ENCODE results near the gene ZW10.
"Not testable (repeated sequence)": the region's sequence is repeated elsewhere in the genome, so short reads cannot be mapped to it uniquely, and the experiment has no call there.

The ZW10 gene

DNA sequence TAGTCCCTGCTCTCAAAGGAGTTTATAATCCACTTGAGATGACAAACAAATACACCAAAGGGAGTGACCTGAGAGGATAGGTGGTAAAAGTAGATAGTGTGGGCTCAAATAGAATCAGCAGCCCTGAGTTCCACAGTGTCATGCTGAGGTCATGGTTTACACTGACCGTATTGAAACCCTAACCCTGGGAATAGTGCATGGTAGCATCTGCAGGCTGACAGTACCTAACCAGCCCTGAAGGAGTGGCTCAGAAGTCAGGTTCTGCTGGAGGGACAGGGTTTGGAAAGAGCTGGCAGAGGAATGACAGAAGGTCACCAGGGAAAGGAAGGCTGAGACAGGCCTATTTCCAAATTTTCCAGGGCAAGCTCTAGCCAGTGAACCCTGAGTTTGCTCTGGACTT, 58.2 kb downstream of the ZW10 start:
- CTCF ChIA-PET: interaction anchor here (1.3 kb wide), 1 partner anchor 16 kb away, joined by 3 read pairs; no protein-coding TSS in a partner anchor

DNA sequence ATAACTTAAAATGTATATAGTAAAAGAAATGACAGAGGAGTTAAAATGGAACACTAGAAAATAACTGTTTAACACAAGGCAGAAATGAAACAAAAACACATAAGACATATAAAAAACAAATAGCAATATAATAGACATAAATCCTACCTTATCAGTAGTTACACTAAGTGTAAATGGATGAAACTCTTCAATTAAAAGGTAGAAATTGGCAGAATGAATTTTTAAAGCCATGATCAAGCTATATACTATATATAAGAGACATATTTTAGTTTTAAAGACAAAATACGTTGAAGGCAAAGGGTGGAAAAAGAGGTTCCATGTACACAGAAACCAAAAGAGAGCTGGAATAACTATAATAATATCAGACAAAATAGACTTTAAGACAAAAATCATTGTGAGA, 62.5 kb downstream of the ZW10 start:
- ChIA-PET CTCF (interaction anchor here (1.2 kb wide), 1 partner anchor 405 kb away, joined by 3 read pairs; no protein-coding TSS in a partner anchor), POLR2A (no interaction called here)
- H3K4me3 ChIP-seq (ENCODE audit: low read depth, low read length): no peak overlapping the region
- no peak for DNase-seq (ENCODE audit: low read depth, low spot score)
- TF ChIP-seq, protein P1, sequence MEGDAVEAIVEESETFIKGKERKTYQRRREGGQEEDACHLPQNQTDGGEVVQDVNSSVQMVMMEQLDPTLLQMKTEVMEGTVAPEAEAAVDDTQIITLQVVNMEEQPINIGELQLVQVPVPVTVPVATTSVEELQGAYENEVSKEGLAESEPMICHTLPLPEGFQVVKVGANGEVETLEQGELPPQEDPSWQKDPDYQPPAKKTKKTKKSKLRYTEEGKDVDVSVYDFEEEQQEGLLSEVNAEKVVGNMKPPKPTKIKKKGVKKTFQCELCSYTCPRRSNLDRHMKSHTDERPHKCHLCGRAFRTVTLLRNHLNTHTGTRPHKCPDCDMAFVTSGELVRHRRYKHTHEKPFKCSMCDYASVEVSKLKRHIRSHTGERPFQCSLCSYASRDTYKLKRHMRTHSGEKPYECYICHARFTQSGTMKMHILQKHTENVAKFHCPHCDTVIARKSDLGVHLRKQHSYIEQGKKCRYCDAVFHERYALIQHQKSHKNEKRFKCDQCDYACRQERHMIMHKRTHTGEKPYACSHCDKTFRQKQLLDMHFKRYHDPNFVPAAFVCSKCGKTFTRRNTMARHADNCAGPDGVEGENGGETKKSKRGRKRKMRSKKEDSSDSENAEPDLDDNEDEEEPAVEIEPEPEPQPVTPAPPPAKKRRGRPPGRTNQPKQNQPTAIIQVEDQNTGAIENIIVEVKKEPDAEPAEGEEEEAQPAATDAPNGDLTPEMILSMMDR (IDR thresholded peaks at IDR 0.05; ENCODE audit: insufficient read depth, low read length, missing control alignments): no peak

More for the DNA sequence above, 58.2 kb downstream of the ZW10 start:
- DNase-seq (ENCODE audit: low read depth, low spot score): no peak
- POLR2A ChIA-PET: no interaction called here
- TF ChIP-seq, protein P1 (IDR thresholded peaks at IDR 0.05; ENCODE audit: insufficient read depth, low read length, missing control alignments): no peak
- H3K4me3 ChIP-seq (ENCODE audit: low read depth, low read length): no peak overlapping the region

DNA sequence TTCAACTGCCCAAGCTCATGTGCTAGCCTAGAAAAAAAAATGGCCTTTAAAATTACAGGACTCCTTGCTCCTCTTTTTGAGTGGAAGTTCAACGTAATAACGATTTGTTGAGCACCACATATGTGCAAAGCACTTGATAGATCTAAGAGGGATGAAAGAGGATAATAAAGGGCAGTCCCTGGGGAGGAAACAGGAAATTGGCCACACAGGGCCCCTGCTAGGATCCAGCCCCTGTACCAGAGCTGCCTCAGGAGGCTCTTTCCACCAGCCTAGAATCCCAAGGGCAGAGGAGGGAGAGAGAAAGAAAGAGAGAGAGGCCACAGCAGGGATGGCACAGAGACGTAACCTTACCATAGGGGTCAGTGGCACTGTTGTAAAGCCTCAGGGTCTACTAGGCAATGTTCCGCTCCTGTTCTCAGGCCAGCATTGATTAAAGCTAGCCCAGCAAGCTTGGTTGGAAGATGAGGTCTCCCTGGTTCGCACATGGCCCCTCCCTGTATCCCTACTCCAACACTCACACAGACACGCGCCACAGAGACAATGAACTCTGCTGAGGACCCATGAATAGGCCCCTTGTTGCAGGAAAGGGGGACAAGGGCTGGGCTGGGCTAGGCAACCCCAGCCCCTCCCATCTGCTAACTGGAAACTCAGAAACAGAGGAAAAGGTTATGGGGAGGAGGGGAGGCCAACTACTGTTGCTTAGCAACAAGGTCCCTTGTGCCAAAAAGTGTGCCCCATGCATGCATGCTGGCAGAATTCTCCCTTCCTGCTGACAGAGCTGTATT, 67.4 kb downstream of the ZW10 start, which contains the start of gene TMPRSS5:
Gene TMPRSS5 (minus strand): TSS at position 438 of the 785 bp plus-strand sequence. CDS start 84 bp downstream, at position 354.
- CTCF ChIA-PET: no interaction called here
- no peak within 1 kb of the TSS for H3K4me3 ChIP-seq (ENCODE audit: low read depth, low read length)
- POLR2A ChIA-PET: no interaction called here
- TF ChIP-seq, protein P1 (IDR thresholded peaks at IDR 0.05; ENCODE audit: insufficient read depth, low read length, missing control alignments): no peak
- no peak for DNase-seq (ENCODE audit: low read depth, low spot score)

DNA sequence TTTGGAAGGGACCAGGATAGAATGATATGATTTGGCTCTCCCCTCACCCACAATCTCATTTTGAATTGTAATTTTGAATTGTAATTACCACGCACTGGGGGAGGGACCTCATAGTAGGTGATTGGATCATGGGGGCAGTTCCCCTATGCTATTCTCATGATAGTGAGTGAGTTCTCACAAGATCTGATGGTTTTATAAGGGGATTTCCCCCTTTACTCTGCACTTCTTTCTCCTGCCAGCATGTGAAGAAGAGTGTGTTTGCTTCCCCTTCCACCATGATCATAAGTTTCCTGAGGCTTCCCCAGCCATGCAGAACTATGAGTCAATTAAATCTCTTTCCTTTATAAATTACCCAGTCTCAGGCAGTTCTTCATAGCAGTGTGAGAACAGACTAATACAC, 69.9 kb downstream of the ZW10 start:
- CTCF ChIA-PET: not testable (repeated sequence)

DNA sequence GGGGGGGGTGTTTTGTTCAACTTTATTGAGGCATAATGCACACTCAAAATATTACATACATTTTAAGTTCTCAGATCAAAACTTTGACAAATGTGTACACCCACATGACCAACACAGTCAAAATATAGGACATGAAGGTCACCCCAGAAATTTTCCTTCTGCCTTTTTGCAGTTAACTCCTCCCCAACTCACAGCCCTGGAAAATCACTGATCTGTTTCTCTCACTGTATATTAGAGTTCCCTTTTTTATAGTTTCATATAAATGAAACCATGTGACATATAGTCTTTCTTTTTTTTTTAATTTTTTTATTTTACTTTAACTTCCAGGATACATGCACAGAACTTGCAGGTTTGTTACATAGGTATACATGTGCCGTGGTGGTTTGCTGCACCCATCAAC, 72.0 kb downstream of the ZW10 start:
- H3K4me3 ChIP-seq (ENCODE audit: low read depth, low read length): no peak overlapping the region
- POLR2A ChIA-PET: no interaction called here
- no peak for DNase-seq (ENCODE audit: low read depth, low spot score)
- TF ChIP-seq, protein P1 (IDR thresholded peaks at IDR 0.05; ENCODE audit: insufficient read depth, low read length, missing control alignments): no peak
- CTCF ChIA-PET: no interaction called here

More for the DNA sequence above, 69.9 kb downstream of the ZW10 start:
- H3K4me3 ChIP-seq (ENCODE audit: low read depth, low read length); POLR2A ChIA-PET; DNase-seq (ENCODE audit: low read depth, low spot score): not testable (repeated sequence)

DNA sequence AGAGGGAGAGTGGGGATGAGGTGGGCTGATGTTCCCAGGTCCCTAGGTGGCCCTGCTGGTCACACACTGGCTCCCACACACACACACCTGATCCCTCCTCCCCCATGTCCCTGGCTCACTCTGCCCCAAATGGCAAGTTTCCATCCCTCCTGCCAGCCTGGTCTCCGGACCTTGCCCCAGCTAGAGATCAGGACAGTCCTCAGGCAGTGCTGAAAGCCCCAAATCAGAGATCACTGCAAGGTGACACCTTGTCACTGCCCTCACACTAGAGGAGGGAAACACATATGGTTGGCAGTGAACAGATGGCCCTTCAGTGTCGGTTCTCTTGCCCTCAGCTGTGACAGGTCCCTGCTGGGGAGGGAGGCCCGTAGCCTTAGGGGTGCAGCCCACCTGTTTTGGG, 75.0 kb downstream of the ZW10 start:
- TF ChIP-seq, protein P1 (IDR thresholded peaks at IDR 0.05; ENCODE audit: insufficient read depth, low read length, missing control alignments): no peak
- H3K4me3 ChIP-seq (ENCODE audit: low read depth, low read length): no peak overlapping the region
- ChIA-PET POLR2A (no interaction called here), CTCF (no interaction called here)
- DNase-seq (ENCODE audit: low read depth, low spot score): no peak

Data from AG04449 (cell line).